Parathyroid adenoma (tissue), 2 donors: ENCODE data around the gene PXMP2.

Experiments used
- H2AFZ ChIP-seq: fragments of 300-600 bp; sonication (generic); one replicate; pipeline ENCODE4 v1.7.0; 2017; ENCODE audit warnings: antibody characterized with exemption, mild to moderate bottlenecking
- H3K27ac ChIP-seq: fragments of 300-600 bp; sonication (generic); one replicate; pipeline ENCODE4 v1.7.0; 2017
- H3K27me3 ChIP-seq: fragments of 300-600 bp; sonication (generic); one replicate; pipeline ENCODE4 v1.7.0; 2017; ENCODE audit warnings: low read length; ENCODE audit not compliant: control insufficient read depth, insufficient read depth
- H3K36me3 ChIP-seq: fragments of 300-600 bp; sonication (generic); one replicate; pipeline ENCODE4 v1.7.0; 2017; ENCODE audit warnings: low read length; ENCODE audit not compliant: control insufficient read depth, insufficient read depth
- H3K4me1 ChIP-seq: fragments of 300-600 bp; sonication (generic); one replicate; pipeline ENCODE4 v1.7.0; 2017; ENCODE audit warnings: control low read depth
- H3K4me2 ChIP-seq: fragments of 300-600 bp; sonication (generic); one replicate; pipeline ENCODE4 v1.7.0; 2017; ENCODE audit warnings: low read length
- H3K4me3 ChIP-seq: fragments of 300-600 bp; sonication (generic); one replicate; pipeline ENCODE4 v1.7.0; 2017; ENCODE audit warnings: low read depth, low read length
- H3K79me2 ChIP-seq: fragments of 300-600 bp; sonication (generic); one replicate; pipeline ENCODE4 v1.7.0; 2017; ENCODE audit warnings: control low read depth
- H3K9ac ChIP-seq: fragments of 300-600 bp; sonication (generic); one replicate; pipeline ENCODE4 v1.7.0; 2017; ENCODE audit warnings: mild to moderate bottlenecking
- H3K9me3 ChIP-seq: fragments of 300-600 bp; sonication (generic); one replicate; pipeline ENCODE4 v1.7.0; 2017; ENCODE audit warnings: low read length; ENCODE audit not compliant: control insufficient read depth
- CTCF ChIP-seq: fragments of 300-600 bp; sonication (generic); IDR thresholded peaks from one replicate; pipeline ENCODE4 v1.7.0; 2017; ENCODE audit warnings: antibody characterized with exemption, mild to moderate bottlenecking
- donor health status: primary hyperparathyroidism.

PXMP2 gene

GRCh38 chr12:132647858-132648257, 39.5 kb upstream of the PXMP2 start:
- Histone ChIP-seq H3K9me3 (no peaks in the 10 kb centered on the region), H3K9ac (no peak overlapping the region), H3K4me3 (no peak overlapping the region), H2AFZ (no peak overlapping the region), H3K4me1 (no peaks in the 10 kb centered on the region), H3K4me2 (no peak overlapping the region), H3K27me3 (no peaks in the 10 kb centered on the region), H3K79me2 (no peaks in the 10 kb centered on the region), H3K36me3 (no peaks in the 10 kb centered on the region), H3K27ac (no peak overlapping the region)
- TF ChIP-seq CTCF, result no peak

GRCh38 chr12:132648616-132649225, 38.7 kb upstream of the PXMP2 start:
- H3K27me3 ChIP-seq, result no peaks in the 10 kb centered on the region
- no peak overlapping the region for H3K27ac ChIP-seq
- no peak for TF ChIP-seq CTCF
- H3K4me2 ChIP-seq, result no peak overlapping the region
- H3K9ac ChIP-seq, result no peak overlapping the region
- H3K4me3 ChIP-seq, result no peak overlapping the region
- no peaks in the 10 kb centered on the region for H3K79me2 ChIP-seq
- H3K4me1 ChIP-seq, result no peaks in the 10 kb centered on the region
- H2AFZ ChIP-seq, result no peak overlapping the region
- no peaks in the 10 kb centered on the region for H3K36me3 ChIP-seq
- no peaks in the 10 kb centered on the region for H3K9me3 ChIP-seq

- no peak overlapping the region for H2AFZ ChIP-seq
- no peak overlapping the region for H3K4me3 ChIP-seq
- no peaks in the 10 kb centered on the region for H3K79me2 ChIP-seq
- no peak overlapping the region for H3K9ac ChIP-seq
- no peak for TF ChIP-seq CTCF
- no peak overlapping the region for H3K27ac ChIP-seq
- no peaks in the 10 kb centered on the region for H3K36me3 ChIP-seq
- no peaks in the 10 kb centered on the region for H3K27me3 ChIP-seq
- no peak overlapping the region for H3K4me2 ChIP-seq
- no peaks in the 10 kb centered on the region for H3K4me1 ChIP-seq
- H3K9me3 ChIP-seq, result no peaks in the 10 kb centered on the region
These were observed 38.0 kb upstream of the PXMP2 start for GRCh38 chr12:132649226-132649945.

- H3K4me3 ChIP-seq, result no peak overlapping the region
- H3K9ac ChIP-seq, result no peak overlapping the region
- H3K27ac ChIP-seq, result no peak overlapping the region
- no peaks in the 10 kb centered on the region for H3K27me3 ChIP-seq
- H3K4me2 ChIP-seq, result no peak overlapping the region
- no peaks in the 10 kb centered on the region for H3K79me2 ChIP-seq
- H3K4me1 ChIP-seq, result no peaks in the 10 kb centered on the region
- no peaks in the 10 kb centered on the region for H3K9me3 ChIP-seq
- no peaks in the 10 kb centered on the region for H3K36me3 ChIP-seq
- H2AFZ ChIP-seq, result no peak overlapping the region
- no peak for TF ChIP-seq CTCF
These were observed 35.8 kb upstream of the PXMP2 start for GRCh38 chr12:132651444-132652100.
